GM12878 (cell line): Measurements from ENCODE around the gene USP2. TPM values are rescaled to one million over a fixed set of nuclear protein-coding genes. Genes with fewer than 3 reads are reported as not detected.

Experiments
- ATAC-seq: fragments of 200-7000 bp; cut with Tn5 transposase; 3 replicates; pipeline ENCODE4 v1.9.1; 2020; ENCODE audit warnings: mild to moderate bottlenecking, moderate library complexity
- BruUV-seq: library from RNA; stranded (reverse); fragments of 400-500 nt; replicated peaks from 2 replicates; lab custom pipeline; 2021; lab: Mats Ljungman, UMichigan
- CTCF ChIA-PET: fragments of 300-600 bp; sonication (Branson Sonifier 250); formaldehyde crosslinking; extraction: SDS; loops from one replicate; lab custom pipeline; 2021; ENCODE audit warnings: inconsistent platforms; lab: Yijun Ruan, JAX
- POLR2A ChIA-PET: fragments of 350-600 bp; formaldehyde crosslinking; extraction: SDS; loops from one replicate; lab custom pipeline; 2021; ENCODE audit warnings: inconsistent platforms; lab: Charles Lee
- RAD21 ChIA-PET: fragments of 300-600 bp; sonication (Branson Sonifier 250); formaldehyde crosslinking; loops from one replicate; lab custom pipeline; 2023; ENCODE audit warnings: antibody characterized with exemption; ENCODE audit not compliant: unreplicated experiment; lab: Charles Lee
- SMC1A ChIA-PET: fragments of 300-600 bp; sonication (Branson Sonifier 250); formaldehyde crosslinking; loops from one replicate; lab custom pipeline; 2023; ENCODE audit not compliant: unreplicated experiment, uncharacterized antibody; lab: Charles Lee
- DNase-seq: peaks from one replicate; pipeline ENCODE4 v3.0.0-alpha.2; 2011; ENCODE audit warnings: low read depth, low spot score
- FAIRE-seq: peaks from 3 replicates; lab custom pipeline; 2011; peaks lifted over from hg19 to GRCh38; lab: Jason Lieb, UNC
- H2AFZ ChIP-seq: 2 replicates; pipeline ENCODE4 v1.6.0; 2011; ENCODE audit warnings: low read depth, low read length, control low read depth; ENCODE audit not compliant: control insufficient read depth
- H3K27ac ChIP-seq: 2 replicates; pipeline ENCODE4 v1.5.1; 2011; ENCODE audit warnings: control low read depth; ENCODE audit not compliant: control insufficient read depth, insufficient read depth
- H3K27me3 ChIP-seq, 2 experiments: replicated peaks in 1 of 2; 2 replicates each; pipeline versions ENCODE4 v1.6.0 to v1.6.1; 2011; ENCODE audit warnings: low read length in 1 of 2; ENCODE audit not compliant: control insufficient read depth in 2 of 2, insufficient read depth in 2 of 2
- H3K36me3 ChIP-seq, 2 experiments: 2 replicates each; pipeline ENCODE4 v1.5.1; 2011; ENCODE audit warnings: low read length in 1 of 2; ENCODE audit not compliant: control insufficient read depth in 2 of 2, insufficient read depth in 2 of 2
- H3K4me1 ChIP-seq: 2 replicates; pipeline ENCODE4 v1.6.1; 2011; ENCODE audit warnings: mild to moderate bottlenecking, low read length, moderate library complexity, mixed read lengths; ENCODE audit not compliant: control insufficient read depth, insufficient read depth
- H3K4me2 ChIP-seq: 2 replicates; pipeline ENCODE4 v1.6.0; 2011; ENCODE audit warnings: control low read depth; ENCODE audit not compliant: control insufficient read depth, insufficient read depth
- H3K4me3 ChIP-seq: fragments of 200-600 bp; sonication (generic); 2 replicates; pipeline ENCODE4 v1.5.1; 2016
- H3K79me2 ChIP-seq: 2 replicates; pipeline ENCODE4 v1.6.0; 2011; ENCODE audit warnings: low read length; ENCODE audit not compliant: control insufficient read depth, insufficient read depth
- H3K9ac ChIP-seq: 2 replicates; pipeline ENCODE4 v1.8.0; 2011; ENCODE audit warnings: low read length, control low read depth, mixed read lengths; ENCODE audit not compliant: control insufficient read depth, insufficient read depth
- H3K9me3 ChIP-seq: replicated peaks from 3 replicates; pipeline ENCODE4 v1.5.1; 2011; ENCODE audit warnings: mild to moderate bottlenecking, low read length; ENCODE audit not compliant: control insufficient read depth, insufficient read depth
- H4K20me1 ChIP-seq: 2 replicates; pipeline ENCODE4 v1.6.0; 2011; ENCODE audit not compliant: control insufficient read depth, insufficient read depth
- ASH2L ChIP-seq: fragments of 300-600, 200-600 bp; sonication (generic); IDR thresholded peaks from 2 replicates; pipeline ENCODE4 v1.6.1; 2017; ENCODE audit warnings: low read depth, mild to moderate bottlenecking, borderline replicate concordance
- BACH1 ChIP-seq: fragments of 450-650 bp; IDR thresholded peaks from 2 replicates; pipeline ENCODE4 v1.6.1; 2017; ENCODE audit warnings: mild to moderate bottlenecking, borderline replicate concordance
- BRCA1 ChIP-seq: IDR thresholded peaks from 2 replicates; pipeline ENCODE4 v1.6.1; 2011; ENCODE audit warnings: low read depth, low read length, improper control_type of control experiment
- CREM ChIP-seq: IDR thresholded peaks from 2 replicates; pipeline ENCODE4 v1.6.1; 2014; ENCODE audit warnings: antibody characterized with exemption, low read depth
- HDAC6 ChIP-seq: fragments of 200-600 bp; sonication (generic); IDR thresholded peaks from one replicate; pipeline ENCODE4 v1.8.0; 2017; ENCODE audit warnings: antibody characterized with exemption; ENCODE audit not compliant: unreplicated experiment
- MTA2 ChIP-seq: fragments of 450-650 bp; IDR thresholded peaks from 2 replicates; pipeline ENCODE4 v1.6.1; 2016; ENCODE audit warnings: low read depth, mild to moderate bottlenecking, moderate library complexity
- NBN ChIP-seq: fragments of 450-650 bp; IDR thresholded peaks from 2 replicates; pipeline ENCODE4 v1.6.1; 2016
- NFYB ChIP-seq: IDR thresholded peaks from 2 replicates; pipeline ENCODE4 v1.6.1; 2011; ENCODE audit warnings: low read depth, mild to moderate bottlenecking, low read length, improper control_type of control experiment, moderate library complexity; ENCODE audit not compliant: insufficient read depth
- NR2F1 ChIP-seq: fragments of 450-650 bp; conservative IDR thresholded peaks from 2 replicates; pipeline ENCODE4 v1.6.1; 2017; ENCODE audit warnings: mild to moderate bottlenecking
- RUNX3 ChIP-seq: IDR thresholded peaks from 2 replicates; pipeline ENCODE4 v1.6.1; 2012; ENCODE audit warnings: low read length, inconsistent platforms
- SMAD1 ChIP-seq: fragments of 450-650 bp; IDR thresholded peaks from 2 replicates; pipeline ENCODE4 v1.6.1; 2018; ENCODE audit warnings: mild to moderate bottlenecking, low read depth; ENCODE audit not compliant: partially characterized antibody
- SMC3 ChIP-seq: IDR thresholded peaks from 2 replicates; pipeline ENCODE4 v1.6.1; 2011; ENCODE audit warnings: low read length, improper control_type of control experiment, borderline replicate concordance
- SP1 ChIP-seq: IDR thresholded peaks from one replicate; pipeline ENCODE4 v1.6.1; 2011; ENCODE audit warnings: low read depth, low read length
- TBL1XR1 ChIP-seq: IDR thresholded peaks from 2 replicates; pipeline ENCODE4 v1.6.1; 2012; ENCODE audit warnings: low read depth, low read length, improper control_type of control experiment
- ZBED1 ChIP-seq: IDR thresholded peaks from 2 replicates; pipeline ENCODE4 v1.6.1; 2016; ENCODE audit warnings: borderline replicate concordance
- WGBS: methylation state at CpG from one replicate; pipeline ENCODE4 v1.1.6; 2016; ENCODE audit warnings: low lambda C conversion rate; ENCODE audit not compliant: insufficient replicate concordance, insufficient coverage; ENCODE audit errors: missing lambda C conversion rate; 5-methylcytosine and 5-hydroxymethylcytosine counted together
- in situ Hi-C: fragments of 300-500 bp; cut with MboI; formaldehyde crosslinking; loops from 9 replicates; pipeline ENCODE4 v1.14.3; 2018; ENCODE audit warnings: mixed read lengths
- intact Hi-C: fragments of 100-400 bp; cut with micrococcal nuclease; formaldehyde crosslinking; loops from one replicate; pipeline ENCODE4 v1.14.2; 2022; ENCODE audit not compliant: unreplicated experiment
- polyA plus RNA-seq, 11 experiments: library from polyadenylated mRNA; depleted of rRNA in 4 of 11; unstranded in 6 of 11; stranded (reverse) in 5 of 11; fragments of >200 nt; fragmentation: Nextera tagmentation in 4 of 11; fragmentation: Illumina TruSeq in 1 of 11; extraction: Ambion mirVana in 4 of 11; extraction: Trizol in 1 of 11; gene quantifications; 1 replicate in 1 of 11; 2 replicates in 10 of 11; pipeline versions ENCODE4 v1.2.1 to v1.2.3, GENCODE V29; 2011 to 2016; ENCODE audit warnings: inconsistent platforms in 2 of 11, missing spikeins in 2 of 11, low read depth in 1 of 11
- total RNA-seq, 4 experiments: library from RNA; depleted of rRNA in 3 of 4; stranded (reverse); fragments of >200 nt in 3 of 4; fragmentation: Illumina TruSeq in 1 of 4; extraction: Trizol in 1 of 4; gene quantifications; 2 replicates each; pipeline versions ENCODE4 v1.2.1 to v1.2.3, GENCODE V29; 2013 to 2021
- TF ChIP-seq, protein P1 (sequence below): fragments of 450-650 bp; IDR thresholded peaks from 2 replicates; pipeline ENCODE4 v1.6.1; 2017; ENCODE audit warnings: borderline replicate concordance
- TF ChIP-seq, protein P2 (sequence below): fragments of 450-650 bp; conservative IDR thresholded peaks from 2 replicates; pipeline ENCODE4 v1.6.1; 2017; ENCODE audit warnings: mild to moderate bottlenecking, moderate library complexity
- TF ChIP-seq, protein P3 (sequence below): IDR thresholded peaks from 2 replicates; pipeline ENCODE4 v1.6.1; 2012; ENCODE audit warnings: low read depth, low read length, improper control_type of control experiment
- TF ChIP-seq, protein P4 (sequence below), 3 experiments: IDR thresholded peaks in 2 of 3; conservative IDR thresholded peaks in 1 of 3; 2 replicates each; pipeline ENCODE4 v1.5.1; 2011; ENCODE audit warnings: low read depth in 3 of 3, low read length in 3 of 3, mild to moderate bottlenecking in 3 of 3, control low read depth in 2 of 3, moderate library complexity in 2 of 3, inconsistent platforms in 1 of 3, mixed read lengths in 1 of 3; ENCODE audit not compliant: control insufficient read depth in 2 of 3, insufficient read depth in 1 of 3; ENCODE audit errors: extremely low read depth in 1 of 3

Gene USP2
- total and polyA plus RNA-seq, 10 of the 15 experiments (the other 5 are each of a cell fraction or from before 2014, with no cell fraction given) = 0.03 to 0.13 (median 0.06) TPM; not detected in 4

DNA sequence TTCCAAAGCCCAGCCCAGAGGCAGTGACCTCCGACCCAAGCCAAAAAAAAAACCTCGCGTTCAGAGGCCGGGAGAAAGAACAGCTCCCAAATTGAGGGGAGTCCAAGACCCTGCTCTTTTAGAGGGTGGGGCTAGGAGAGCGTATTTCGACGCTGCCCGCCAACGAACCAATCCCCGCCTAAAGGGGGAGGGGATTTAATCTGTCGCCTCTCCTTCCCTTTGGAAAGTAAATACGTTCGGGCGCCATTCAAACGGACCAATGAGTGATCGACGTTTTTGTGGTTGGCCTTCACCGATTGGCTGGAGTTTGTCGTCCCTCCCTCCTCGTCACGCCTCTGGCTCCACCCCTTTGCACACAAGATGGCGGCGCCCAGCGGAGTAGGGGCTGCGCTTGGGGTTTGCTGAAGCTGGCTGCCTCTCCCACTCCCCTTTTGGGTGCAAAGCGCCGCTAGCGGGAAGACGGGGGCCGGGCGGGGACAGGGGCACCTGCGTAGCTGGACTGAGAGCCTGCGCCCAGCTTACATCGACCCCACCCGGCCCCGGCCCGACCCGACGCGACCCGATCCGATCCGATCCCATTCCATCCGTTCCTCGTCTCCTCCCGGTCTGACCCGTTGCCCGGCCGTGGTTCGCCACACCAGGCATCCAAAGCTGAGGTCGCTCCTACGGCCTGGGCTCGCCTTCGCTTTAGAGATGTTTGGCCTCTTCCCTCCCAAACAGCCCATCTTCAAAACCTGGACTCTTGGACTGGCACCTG, 47.1 kb downstream of the USP2 start, which contains the start of gene RNF26:
TSS of gene RNF26 (plus strand) at position 354 of the 757 bp plus-strand sequence. CDS start 596 bp downstream, outside the sequence.
- in situ Hi-C loops (no loop called here), intact Hi-C loops (no loop called here)
- peak; percentile 95 for DNase-seq
- Histone ChIP-seq H3K27me3 (no peaks in the 10 kb centered on the region), H2AFZ (peak within 1 kb of the TSS; percentile 94), H3K79me2 (peaks cover 13% of the 10 kb centered on the region), H3K4me1 (peaks cover 12% of the 10 kb centered on the region), H3K4me2 (peak within 1 kb of the TSS; percentile 98), H3K4me3 (peak within 1 kb of the TSS; percentile 91), H3K36me3 (no peaks in the 10 kb centered on the region), H3K27ac (peak within 1 kb of the TSS; percentile 85), H4K20me1 (no peaks in the 10 kb centered on the region), H3K9me3 (no peaks in the 10 kb centered on the region), H3K9ac (peak within 1 kb of the TSS; percentile 93)
- peak; percentile 97 for ATAC-seq
- FAIRE-seq = peak; percentile 100
- WGBS = under 1% methylated on average over 47 of the region's 54 CpGs
- POLR2A ChIA-PET = interaction anchor here (0.6 to 1.7 kb wide), 8 partner anchors 9 to 498 kb away, joined by 3 to 5 read pairs (median 3); no protein-coding TSS in a partner anchor
- BruUV-seq = TSS peak; percentile 84
- SMC1A ChIA-PET = interaction anchor here (1.2 to 1.4 kb wide), 2 partner anchors 10 to 46 kb away, joined by 3 to 8 read pairs; no protein-coding TSS in a partner anchor
- CTCF ChIA-PET = interaction anchor here (1.0 to 6.1 kb wide), 3 partner anchors 12 to 129 kb away, joined by 4 to 58 read pairs (median 5); partner anchors contain the start of gene CBL
- RAD21 ChIA-PET = interaction anchor here (0.6 kb wide), 2 partner anchors 143 to 399 kb away, joined by 3 read pairs; no protein-coding TSS in a partner anchor
- TF ChIP-seq BACH1 (peak; percentile 41; the same call in 1 of the 2 replicates), RUNX3 (peak; percentile 41), HDAC6 (no peak), NBN (peak; percentile 54; the same call in 1 of the 2 replicates), SMC3 (no peak), ASH2L (no peak), SP1 (peak; percentile 97), NR2F1 (peak; percentile 4), BRCA1 (no peak), NFYB (peak; percentile 98), CREM (peak; percentile 88), SMAD1 (no peak), TBL1XR1 (no peak), MTA2 (no peak), ZBED1 (no peak)
- TF ChIP-seq, protein P1, sequence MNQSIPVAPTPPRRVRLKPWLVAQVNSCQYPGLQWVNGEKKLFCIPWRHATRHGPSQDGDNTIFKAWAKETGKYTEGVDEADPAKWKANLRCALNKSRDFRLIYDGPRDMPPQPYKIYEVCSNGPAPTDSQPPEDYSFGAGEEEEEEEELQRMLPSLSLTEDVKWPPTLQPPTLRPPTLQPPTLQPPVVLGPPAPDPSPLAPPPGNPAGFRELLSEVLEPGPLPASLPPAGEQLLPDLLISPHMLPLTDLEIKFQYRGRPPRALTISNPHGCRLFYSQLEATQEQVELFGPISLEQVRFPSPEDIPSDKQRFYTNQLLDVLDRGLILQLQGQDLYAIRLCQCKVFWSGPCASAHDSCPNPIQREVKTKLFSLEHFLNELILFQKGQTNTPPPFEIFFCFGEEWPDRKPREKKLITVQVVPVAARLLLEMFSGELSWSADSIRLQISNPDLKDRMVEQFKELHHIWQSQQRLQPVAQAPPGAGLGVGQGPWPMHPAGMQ = no peak
- TF ChIP-seq, protein P2, sequence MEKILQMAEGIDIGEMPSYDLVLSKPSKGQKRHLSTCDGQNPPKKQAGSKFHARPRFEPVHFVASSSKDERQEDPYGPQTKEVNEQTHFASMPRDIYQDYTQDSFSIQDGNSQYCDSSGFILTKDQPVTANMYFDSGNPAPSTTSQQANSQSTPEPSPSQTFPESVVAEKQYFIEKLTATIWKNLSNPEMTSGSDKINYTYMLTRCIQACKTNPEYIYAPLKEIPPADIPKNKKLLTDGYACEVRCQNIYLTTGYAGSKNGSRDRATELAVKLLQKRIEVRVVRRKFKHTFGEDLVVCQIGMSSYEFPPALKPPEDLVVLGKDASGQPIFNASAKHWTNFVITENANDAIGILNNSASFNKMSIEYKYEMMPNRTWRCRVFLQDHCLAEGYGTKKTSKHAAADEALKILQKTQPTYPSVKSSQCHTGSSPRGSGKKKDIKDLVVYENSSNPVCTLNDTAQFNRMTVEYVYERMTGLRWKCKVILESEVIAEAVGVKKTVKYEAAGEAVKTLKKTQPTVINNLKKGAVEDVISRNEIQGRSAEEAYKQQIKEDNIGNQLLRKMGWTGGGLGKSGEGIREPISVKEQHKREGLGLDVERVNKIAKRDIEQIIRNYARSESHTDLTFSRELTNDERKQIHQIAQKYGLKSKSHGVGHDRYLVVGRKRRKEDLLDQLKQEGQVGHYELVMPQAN = peak; percentile 57
- TF ChIP-seq, protein P3, sequence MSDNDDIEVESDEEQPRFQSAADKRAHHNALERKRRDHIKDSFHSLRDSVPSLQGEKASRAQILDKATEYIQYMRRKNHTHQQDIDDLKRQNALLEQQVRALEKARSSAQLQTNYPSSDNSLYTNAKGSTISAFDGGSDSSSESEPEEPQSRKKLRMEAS = 0 out of 2 replicates have a peak, but pooled peaks have one; percentile 18
- TF ChIP-seq, protein P4, sequence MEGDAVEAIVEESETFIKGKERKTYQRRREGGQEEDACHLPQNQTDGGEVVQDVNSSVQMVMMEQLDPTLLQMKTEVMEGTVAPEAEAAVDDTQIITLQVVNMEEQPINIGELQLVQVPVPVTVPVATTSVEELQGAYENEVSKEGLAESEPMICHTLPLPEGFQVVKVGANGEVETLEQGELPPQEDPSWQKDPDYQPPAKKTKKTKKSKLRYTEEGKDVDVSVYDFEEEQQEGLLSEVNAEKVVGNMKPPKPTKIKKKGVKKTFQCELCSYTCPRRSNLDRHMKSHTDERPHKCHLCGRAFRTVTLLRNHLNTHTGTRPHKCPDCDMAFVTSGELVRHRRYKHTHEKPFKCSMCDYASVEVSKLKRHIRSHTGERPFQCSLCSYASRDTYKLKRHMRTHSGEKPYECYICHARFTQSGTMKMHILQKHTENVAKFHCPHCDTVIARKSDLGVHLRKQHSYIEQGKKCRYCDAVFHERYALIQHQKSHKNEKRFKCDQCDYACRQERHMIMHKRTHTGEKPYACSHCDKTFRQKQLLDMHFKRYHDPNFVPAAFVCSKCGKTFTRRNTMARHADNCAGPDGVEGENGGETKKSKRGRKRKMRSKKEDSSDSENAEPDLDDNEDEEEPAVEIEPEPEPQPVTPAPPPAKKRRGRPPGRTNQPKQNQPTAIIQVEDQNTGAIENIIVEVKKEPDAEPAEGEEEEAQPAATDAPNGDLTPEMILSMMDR (IDR thresholded peaks at IDR 0.05 in 2 of 3, conservative IDR thresholded peaks at IDR 0.05 in 1 of 3; ENCODE audit: control insufficient read depth in 2 of 3, extremely low read depth in 1 of 3, insufficient read depth in 1 of 3, low read depth in 3 of 3, low read length in 3 of 3) = no peak
